HTERT RPE-1 (cell line): Measurements from ENCODE around the gene PPIF.

Experiments
- in situ Hi-C: fragments of 300-500 bp; cut with MboI; formaldehyde crosslinking; loops from 4 replicates; pipeline ENCODE4 v1.14.3; 2020; ENCODE audit warnings: low sequenced_read_pairs

PPIF gene

GRCh38 chr10:79346388-79347225, 662 bp upstream of the PPIF start:
- in situ Hi-C loops = no loop called here

GRCh38 chr10:79347894-79348639, 798 bp downstream of the PPIF start:
- in situ Hi-C loops = no loop called here

- in situ Hi-C loops = no loop called here
These were observed 1.3 kb downstream of the PPIF start for GRCh38 chr10:79348640-79348988.

- in situ Hi-C loops = no loop called here
These were observed 1.8 kb downstream of the PPIF start for GRCh38 chr10:79349072-79349491.

GRCh38 chr10:79349766-79350406, 2.6 kb downstream of the PPIF start:
- in situ Hi-C loops = no loop called here

- in situ Hi-C loops = no loop called here
These were observed 3.3 kb downstream of the PPIF start for GRCh38 chr10:79350407-79351154.

GRCh38 chr10:79351332-79351731, 4.1 kb downstream of the PPIF start:
- in situ Hi-C loops = no loop called here

GRCh38 chr10:79352035-79352877, 5.0 kb downstream of the PPIF start:
- in situ Hi-C loops = no loop called here

GRCh38 chr10:79353000-79353406, 5.7 kb downstream of the PPIF start:
- in situ Hi-C loops = no loop called here

GRCh38 chr10:79353726-79354125, 6.5 kb downstream of the PPIF start:
- in situ Hi-C loops = no loop called here

GRCh38 chr10:79354141-79354540, 6.9 kb downstream of the PPIF start:
- in situ Hi-C loops = no loop called here

- in situ Hi-C loops = no loop called here
These were observed 7.3 kb downstream of the PPIF start for GRCh38 chr10:79354615-79355014.

GRCh38 chr10:79355420-79356017, 8.2 kb downstream of the PPIF start:
- in situ Hi-C loops = no loop called here

- in situ Hi-C loops = no loop called here
These were observed 8.8 kb downstream of the PPIF start for GRCh38 chr10:79356104-79356503.

GRCh38 chr10:79357180-79357579, 9.9 kb downstream of the PPIF start:
- in situ Hi-C loops = no loop called here

GRCh38 chr10:79358811-79359210, 11.5 kb downstream of the PPIF start:
- in situ Hi-C loops = no loop called here

GRCh38 chr10:79359816-79360498, 12.7 kb downstream of the PPIF start:
- in situ Hi-C loops = no loop called here

- in situ Hi-C loops = no loop called here
These were observed 13.5 kb downstream of the PPIF start for GRCh38 chr10:79360499-79361342.
